ENCODE results near the gene ZNF827. TPM values are rescaled to one million over a fixed set of nuclear protein-coding genes. Genes with fewer than 3 reads are reported as not detected.

The ZNF827 gene
- total RNA-seq, 3 donors from 2014 or later: 18.6 to 21.1 (median 19.0) TPM

GRCh38 chr4:145828802-145829485, 109.7 kb downstream of the ZNF827 start:
- Histone ChIP-seq H3K9me3 (no peaks in the 10 kb centered on the region), H3K27ac (no peak overlapping the region), H3K27me3 (no peaks in the 10 kb centered on the region), H3K36me3 (no peaks in the 10 kb centered on the region), H3K4me3 (no peak overlapping the region), H3K4me1 (no peaks in the 10 kb centered on the region)
- TF ChIP-seq CTCF (IDR thresholded peaks at IDR 0.05) (no peak), POLR2A (IDR thresholded peaks at IDR 0.05) (no peak), POLR2AphosphoS5 (IDR thresholded peaks at IDR 0.05) (no peak)
- no peak for DNase-seq (ENCODE audit: low spot score in 2 of 2)
- intact Hi-C loops (cut with DNase I; ENCODE audit: low total_unique reads): no loop called here

- H3K4me3 ChIP-seq: no peak overlapping the region
- no peak for DNase-seq (ENCODE audit: low spot score in 2 of 2)
- H3K36me3 ChIP-seq: no peaks in the 10 kb centered on the region
- intact Hi-C loops (cut with DNase I; ENCODE audit: low total_unique reads): no loop called here
- no peaks in the 10 kb centered on the region for H3K9me3 ChIP-seq
- H3K27me3 ChIP-seq: no peaks in the 10 kb centered on the region
- no peaks in the 10 kb centered on the region for H3K4me1 ChIP-seq
- no peak for TF ChIP-seq CTCF (IDR thresholded peaks at IDR 0.05)
- no peak for TF ChIP-seq POLR2AphosphoS5 (IDR thresholded peaks at IDR 0.05)
- no peak for TF ChIP-seq POLR2A (IDR thresholded peaks at IDR 0.05)
- no peak overlapping the region for H3K27ac ChIP-seq
Measured at GRCh38 chr4:145827885-145828284, 110.7 kb downstream of the ZNF827 start.

- intact Hi-C loops (cut with DNase I; ENCODE audit: low total_unique reads): no loop called here
- DNase-seq (ENCODE audit: low spot score in 2 of 2): no peak
- Histone ChIP-seq H3K4me1 (no peaks in the 10 kb centered on the region), H3K27me3 (no peaks in the 10 kb centered on the region), H3K4me3 (no peak overlapping the region), H3K27ac (no peak overlapping the region), H3K9me3 (no peaks in the 10 kb centered on the region), H3K36me3 (no peaks in the 10 kb centered on the region)
- TF ChIP-seq POLR2A (IDR thresholded peaks at IDR 0.05) (no peak), CTCF (IDR thresholded peaks at IDR 0.05) (no peak), POLR2AphosphoS5 (IDR thresholded peaks at IDR 0.05) (no peak)
Measured at GRCh38 chr4:145825255-145825654, 113.4 kb downstream of the ZNF827 start.

- Histone ChIP-seq H3K4me3 (no peak overlapping the region), H3K27ac (no peak overlapping the region), H3K4me1 (no peaks in the 10 kb centered on the region), H3K36me3 (no peaks in the 10 kb centered on the region), H3K27me3 (no peaks in the 10 kb centered on the region), H3K9me3 (no peaks in the 10 kb centered on the region)
- no peak for DNase-seq (ENCODE audit: low spot score in 2 of 2)
- intact Hi-C loops (cut with DNase I; ENCODE audit: low total_unique reads): no loop called here
- no peak for TF ChIP-seq CTCF (IDR thresholded peaks at IDR 0.05)
- no peak for TF ChIP-seq POLR2A (IDR thresholded peaks at IDR 0.05)
- TF ChIP-seq POLR2AphosphoS5 (IDR thresholded peaks at IDR 0.05): no peak
Measured at GRCh38 chr4:145824463-145824862, 114.2 kb downstream of the ZNF827 start.

GRCh38 chr4:145823743-145824142, 114.9 kb downstream of the ZNF827 start:
- Histone ChIP-seq H3K27me3 (no peaks in the 10 kb centered on the region), H3K27ac (no peak overlapping the region), H3K4me1 (no peaks in the 10 kb centered on the region), H3K4me3 (no peak overlapping the region), H3K9me3 (no peaks in the 10 kb centered on the region), H3K36me3 (no peaks in the 10 kb centered on the region)
- no peak for DNase-seq (ENCODE audit: low spot score in 2 of 2)
- intact Hi-C loops (cut with DNase I; ENCODE audit: low total_unique reads): no loop called here
- TF ChIP-seq POLR2AphosphoS5 (IDR thresholded peaks at IDR 0.05) (no peak), CTCF (IDR thresholded peaks at IDR 0.05) (no peak), POLR2A (IDR thresholded peaks at IDR 0.05) (no peak)
